H54 (cell line): ENCODE measurements around the gene OBSL1.

ENCODE experiments used
- DNase-seq: peaks from one replicate; pipeline ENCODE4 v3.0.0; 2011; ENCODE audit warnings: low spot score, mixed read lengths; ENCODE audit not compliant: insufficient read length
- FAIRE-seq: peaks from 3 replicates; lab custom pipeline; 2011; peaks lifted over from hg19 to GRCh38; lab: Jason Lieb, UNC
- POLR2A ChIP-seq: IDR thresholded peaks from 2 replicates; pipeline ENCODE4 v1.6.1; 2011; ENCODE audit warnings: low read depth, mild to moderate bottlenecking, low read length

Gene OBSL1

DNA sequence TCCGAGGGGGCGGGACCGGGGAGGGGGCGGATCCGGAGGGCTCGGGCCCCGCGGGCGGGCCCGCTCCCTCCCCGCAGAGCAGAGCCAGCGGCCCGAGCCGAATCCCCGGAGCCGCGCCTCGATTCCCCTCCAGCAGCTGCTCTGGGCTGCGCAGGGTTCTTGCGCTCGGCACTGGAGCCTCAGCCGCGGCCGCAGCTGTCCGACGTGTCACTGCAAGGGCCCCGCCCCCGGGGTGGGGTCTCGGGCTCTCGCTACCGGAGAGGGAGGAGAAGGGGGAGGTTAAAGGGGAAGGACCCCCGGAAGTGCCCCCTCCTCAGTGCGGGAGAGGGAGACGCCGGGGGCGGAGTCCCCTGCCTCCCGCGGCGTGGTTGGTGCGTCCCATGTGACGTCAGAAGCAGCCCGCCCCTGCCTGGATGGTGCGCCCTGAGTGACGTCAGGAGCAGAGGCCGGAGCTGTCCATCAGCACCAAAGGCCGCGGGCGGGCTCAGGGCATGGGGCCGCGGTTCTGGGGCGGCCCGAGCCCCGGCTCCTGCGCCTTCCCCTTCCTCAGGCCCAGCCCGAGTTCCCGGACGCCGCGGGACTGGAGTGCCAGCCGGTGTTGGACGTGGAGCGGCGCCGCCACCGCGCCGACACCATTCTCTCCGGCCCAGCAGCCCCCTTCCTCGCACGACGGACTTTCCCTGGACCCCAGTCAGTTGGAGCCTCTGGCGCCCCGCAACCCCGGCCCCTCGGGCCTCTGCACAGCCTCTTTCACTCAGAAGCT lies 27.6 kb downstream of the OBSL1 start, which contains the start of the genes CHPF and TMEM198:
Gene CHPF (minus strand): TSS at position 214 of the 763 bp plus-strand sequence. CDS start 271 bp downstream, outside the sequence.
Gene TMEM198 (plus strand): TSS at position 433 of the 763 bp plus-strand sequence. CDS start 700 bp downstream, outside the sequence.
- TF ChIP-seq POLR2A, result peak; percentile 42; the same call in 1 of the 2 replicates
- no peak for FAIRE-seq
- peak; percentile 98 for DNase-seq

DNA sequence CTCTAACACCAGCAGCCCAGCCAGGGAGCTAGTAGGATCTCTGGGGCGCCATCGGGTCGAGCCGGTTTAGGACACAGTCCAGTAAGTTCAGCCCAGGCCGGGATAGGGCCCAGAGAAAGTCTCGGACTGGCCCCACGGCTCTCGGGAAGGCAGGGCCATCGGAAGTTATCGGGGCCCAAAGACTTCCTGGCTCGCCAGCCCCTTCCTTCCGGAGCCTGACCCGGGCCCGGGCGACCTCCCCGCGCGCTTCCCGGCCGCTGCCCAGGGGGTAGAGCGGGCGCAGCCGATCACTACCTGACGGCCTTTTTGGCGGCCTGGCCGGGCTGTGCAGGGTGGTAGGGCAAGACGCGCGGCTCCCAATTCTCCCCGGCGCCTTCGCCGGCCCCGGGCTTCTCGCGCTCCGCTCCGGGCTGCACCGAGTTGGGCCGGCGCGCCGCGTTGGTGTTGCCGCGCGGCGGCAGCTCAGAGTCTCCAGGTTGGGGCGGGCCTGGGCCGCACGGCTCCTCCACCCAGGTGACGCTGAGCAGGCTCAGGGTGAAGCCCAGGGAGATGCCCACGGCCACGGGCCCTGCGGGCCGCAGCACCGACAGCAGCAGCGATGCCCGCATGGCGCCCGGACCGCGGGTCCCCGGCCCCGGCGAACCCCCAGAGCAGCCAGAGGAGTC lies 28.3 kb downstream of the OBSL1 start:
- no peak for TF ChIP-seq POLR2A
- no peak for FAIRE-seq
- DNase-seq, result peak; percentile 72

DNA sequence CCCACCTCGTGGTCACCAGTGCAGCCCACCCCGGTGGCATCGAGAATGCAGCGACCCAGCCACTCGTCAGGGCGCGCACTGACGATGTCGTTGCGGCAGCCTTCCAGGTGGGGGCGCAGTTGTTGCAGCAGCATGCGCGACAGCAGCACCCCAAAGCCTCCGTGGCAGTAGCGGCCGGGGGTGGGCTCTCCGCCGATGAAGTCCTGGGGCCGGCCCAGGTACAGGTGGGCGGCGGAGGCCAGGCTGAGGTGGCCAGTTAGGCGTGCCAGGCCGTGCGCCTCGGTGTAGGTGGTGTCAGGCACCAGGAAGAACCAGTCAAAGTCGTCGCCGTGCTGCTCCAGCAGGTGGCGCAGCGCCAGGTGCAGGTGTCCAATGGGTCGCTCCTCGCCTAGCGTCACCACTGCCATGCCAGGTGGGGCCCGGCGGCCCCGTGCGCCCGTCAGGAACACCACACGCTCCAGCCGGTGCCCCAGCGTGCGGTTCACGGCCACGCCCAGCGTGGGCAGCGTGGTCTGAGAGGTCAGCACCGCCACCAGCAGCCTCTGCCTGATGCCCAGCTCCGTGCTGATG lies 29.6 kb downstream of the OBSL1 start:
- FAIRE-seq, result no peak
- no peak for TF ChIP-seq POLR2A
- no peak for DNase-seq

DNA sequence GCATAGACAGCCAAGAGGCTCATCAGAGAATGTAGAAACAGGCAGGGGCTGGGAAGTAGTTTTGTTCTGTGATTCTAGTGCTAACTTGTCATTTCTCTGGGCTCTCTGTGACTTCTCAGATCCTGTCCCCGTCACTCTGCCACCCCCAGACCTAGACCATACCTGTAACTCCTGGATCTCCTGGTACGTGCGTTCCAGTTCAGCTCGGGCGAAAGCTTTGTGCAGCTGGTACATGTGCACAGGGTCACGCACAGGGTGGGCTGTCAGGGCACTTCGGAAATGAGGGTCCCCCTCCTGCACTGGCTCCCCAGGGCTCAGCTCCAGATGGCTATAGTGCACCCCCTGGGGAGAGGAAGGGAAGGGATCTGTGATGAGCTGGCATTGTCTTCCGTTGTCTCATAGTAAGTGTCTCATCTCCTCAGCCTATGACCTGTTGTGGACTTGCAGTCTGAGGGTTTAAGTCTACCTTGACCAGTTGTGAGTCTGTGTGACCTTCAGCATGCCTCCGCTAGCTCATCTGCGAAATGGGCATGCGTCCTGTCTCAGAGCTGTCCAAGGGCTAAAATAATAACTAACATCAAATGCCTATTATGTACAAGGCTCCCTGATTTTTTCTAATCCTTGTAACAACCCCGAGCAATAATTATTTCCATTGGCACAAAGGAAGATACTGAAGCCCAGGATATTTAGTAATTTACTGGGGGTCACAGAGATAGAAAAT lies 30.4 kb downstream of the OBSL1 start:
- TF ChIP-seq POLR2A, result no peak
- DNase-seq (no peak), FAIRE-seq (no peak)

DNA sequence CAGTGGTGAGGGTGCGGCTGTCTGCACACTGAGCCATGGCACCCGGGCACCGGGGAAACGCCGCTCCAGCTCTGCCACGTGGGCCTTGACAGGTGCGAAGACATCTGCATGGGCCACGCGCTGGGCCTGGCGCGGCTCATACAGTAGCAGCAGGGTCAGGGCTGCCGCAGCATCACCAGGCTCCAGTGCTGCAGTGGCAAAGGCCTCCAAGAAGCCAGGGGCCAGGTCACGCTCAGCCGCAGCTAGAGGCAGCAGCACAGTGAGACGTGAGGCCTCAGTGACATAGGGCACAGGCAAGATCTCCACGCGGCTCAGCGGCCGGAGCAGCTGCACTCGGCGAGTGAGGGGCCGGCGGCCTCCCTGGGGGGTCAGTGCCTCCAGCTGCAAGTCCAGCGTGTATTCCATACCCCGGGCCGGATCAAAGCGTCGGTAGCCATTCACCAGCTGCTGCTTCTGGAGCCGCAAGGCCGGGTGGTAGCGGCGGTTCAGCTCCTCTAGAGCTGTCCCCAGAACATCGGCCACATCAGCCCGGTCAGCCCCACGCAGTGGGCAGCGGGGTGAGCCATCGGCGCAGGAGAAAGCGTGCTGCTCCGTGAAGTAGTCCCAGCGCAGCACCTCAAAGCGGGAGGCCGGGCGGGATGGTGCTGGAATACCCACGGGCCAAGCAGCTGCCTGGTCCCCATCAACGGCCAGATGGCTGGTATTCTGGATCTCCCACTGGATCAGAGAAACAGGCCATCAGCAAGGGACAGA lies 31.2 kb downstream of the OBSL1 start:
- no peak for TF ChIP-seq POLR2A
- DNase-seq (no peak), FAIRE-seq (no peak)

DNA sequence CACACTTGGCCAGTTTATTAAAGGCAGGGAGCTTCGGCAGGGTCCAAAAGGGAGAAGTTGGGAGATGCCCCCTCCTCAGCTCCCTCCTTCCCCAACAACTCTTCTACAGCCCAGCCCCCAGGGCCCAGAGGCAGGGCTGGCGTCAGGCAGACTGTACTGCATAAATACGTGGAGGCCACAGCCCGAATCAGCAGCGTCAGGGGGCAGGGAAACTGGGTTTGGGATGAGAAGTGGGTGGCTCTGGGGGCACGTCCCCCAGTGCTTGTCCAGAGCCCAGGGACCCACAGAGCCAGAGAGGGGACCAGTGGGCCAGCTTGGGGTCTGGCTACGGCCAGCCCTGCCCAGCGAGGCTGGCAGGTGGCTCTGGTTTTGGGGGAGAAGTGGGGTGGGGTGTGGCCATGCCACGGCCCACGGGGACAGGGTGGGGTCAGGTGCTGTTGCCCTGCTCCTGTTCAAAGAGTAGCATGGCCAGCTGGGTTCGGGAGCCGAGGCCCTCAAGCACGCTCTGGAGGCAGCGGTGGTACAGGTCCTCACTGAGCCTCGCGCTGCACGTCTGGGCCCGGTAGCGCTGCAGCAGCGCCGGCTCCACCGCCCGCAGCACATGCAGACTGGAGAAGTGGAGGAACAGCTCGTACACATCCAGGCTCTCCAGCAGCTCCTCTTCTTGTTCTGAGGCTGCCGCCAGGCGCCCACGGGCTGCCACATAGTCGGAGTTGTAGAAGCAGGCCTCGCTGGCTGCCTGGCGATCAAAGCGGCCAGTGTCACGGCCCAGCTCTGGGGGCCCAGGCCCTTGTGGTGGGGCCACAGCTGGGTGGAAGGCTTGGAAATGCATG lies 32.2 kb downstream of the OBSL1 start:
- no peak for DNase-seq
- no peak for TF ChIP-seq POLR2A
- FAIRE-seq, result no peak

DNA sequence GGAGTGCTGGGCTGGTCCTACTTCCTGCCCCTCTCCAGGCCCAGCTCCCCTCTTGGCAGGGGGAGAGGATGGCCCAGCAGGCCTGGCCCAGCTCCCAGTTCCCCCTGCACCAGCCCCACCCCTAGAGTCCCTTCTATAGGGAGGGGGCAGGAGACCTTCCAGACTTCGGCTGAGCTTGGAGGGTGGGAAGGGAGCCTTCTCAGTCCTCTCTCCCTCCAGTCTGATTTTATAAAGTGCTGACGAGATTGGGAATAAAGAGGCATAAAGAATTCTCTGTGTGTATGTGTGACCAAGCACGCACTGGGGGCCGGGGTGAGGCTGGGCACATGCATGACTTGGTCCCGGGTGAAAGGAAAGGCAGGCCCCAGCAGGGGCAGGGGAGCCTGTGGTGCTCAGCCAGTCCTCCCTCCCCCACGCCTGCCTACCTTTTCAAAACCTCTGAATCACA lies 32.8 kb downstream of the OBSL1 start:
- DNase-seq, result no peak
- no peak for TF ChIP-seq POLR2A
- no peak for FAIRE-seq

DNA sequence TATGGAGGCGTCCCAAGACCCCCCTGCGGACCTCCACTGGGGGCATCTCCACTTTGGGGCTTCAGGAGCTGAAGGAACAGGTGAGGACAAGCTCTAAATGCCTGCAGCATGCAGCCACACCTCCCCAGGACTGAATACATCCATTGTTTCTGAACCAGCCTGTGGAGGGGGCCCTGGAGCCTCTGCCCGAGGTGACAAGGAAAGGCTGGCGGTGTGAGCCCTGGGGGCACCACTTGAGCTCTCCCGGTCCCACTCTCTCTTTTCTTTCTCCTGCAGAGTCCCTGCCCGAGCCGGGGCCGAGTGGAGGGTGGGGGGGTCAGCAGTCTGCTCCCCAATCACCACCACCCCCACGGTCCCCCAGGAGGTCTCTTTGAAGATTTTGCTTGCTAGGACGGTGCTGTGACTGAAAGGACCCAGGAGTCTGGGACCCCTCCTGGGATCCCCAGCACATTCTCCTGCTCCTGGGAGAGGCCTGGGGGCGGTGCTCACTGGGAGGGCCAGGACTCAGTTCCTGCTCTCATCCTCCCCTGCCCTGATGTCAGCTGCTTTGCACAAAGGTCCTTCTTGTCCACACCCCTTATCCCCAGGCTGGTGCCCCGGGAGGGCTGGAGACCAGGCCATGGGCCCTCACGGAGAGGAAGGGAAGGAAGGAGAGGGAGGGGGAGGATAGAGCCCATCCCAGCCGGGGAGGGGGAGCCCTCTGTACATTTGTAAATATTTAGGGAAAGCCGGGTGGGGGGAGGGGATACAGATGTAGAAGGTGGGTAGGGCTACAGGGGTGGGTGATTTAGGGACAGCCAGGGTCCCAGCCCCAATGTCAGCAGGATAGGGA lies 33.5 kb downstream of the OBSL1 start:
- DNase-seq (no peak), FAIRE-seq (no peak)
- no peak for TF ChIP-seq POLR2A

DNA sequence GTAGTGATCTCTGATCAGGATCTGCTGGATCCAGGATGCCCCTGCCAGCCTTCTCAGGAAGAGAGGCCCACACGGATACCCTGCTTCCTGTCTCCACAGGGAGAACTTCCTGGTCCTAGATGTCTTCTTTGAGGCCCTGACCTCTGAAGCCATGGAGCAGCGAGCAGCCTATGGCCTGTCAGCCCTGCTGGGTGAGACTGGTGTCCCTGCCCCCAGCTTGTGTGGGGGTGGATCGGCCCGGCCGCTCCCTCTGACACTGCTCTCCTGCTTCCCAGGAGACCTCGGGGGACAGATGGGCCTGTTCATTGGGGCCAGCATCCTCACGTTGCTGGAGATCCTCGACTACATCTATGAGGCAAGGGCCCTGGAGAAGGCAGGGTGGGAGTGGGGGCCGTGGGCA lies 34.4 kb downstream of the OBSL1 start:
- DNase-seq (no peak), FAIRE-seq (no peak)
- no peak for TF ChIP-seq POLR2A

DNA sequence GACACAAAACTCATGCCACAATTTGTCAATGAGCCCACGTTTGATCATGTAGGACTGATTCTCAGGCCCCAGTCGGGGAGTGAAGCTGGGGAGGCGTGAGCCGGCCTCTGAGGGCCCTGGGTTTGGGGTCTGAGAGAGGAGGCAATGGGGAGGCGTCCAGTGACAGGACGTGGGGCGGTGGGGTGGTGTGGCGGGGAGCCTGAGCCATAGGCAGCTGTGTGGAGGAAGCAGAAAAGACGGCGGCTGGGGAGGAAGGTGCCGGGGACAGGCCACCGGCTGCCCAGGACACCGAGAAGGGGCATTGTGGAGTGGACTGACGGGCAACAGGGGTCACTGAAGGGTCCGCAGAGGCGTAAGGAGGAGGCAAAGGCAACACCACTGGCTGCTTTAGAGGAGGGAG lies 34.9 kb downstream of the OBSL1 start:
- TF ChIP-seq POLR2A, result no peak
- FAIRE-seq (no peak), DNase-seq (no peak)

DNA sequence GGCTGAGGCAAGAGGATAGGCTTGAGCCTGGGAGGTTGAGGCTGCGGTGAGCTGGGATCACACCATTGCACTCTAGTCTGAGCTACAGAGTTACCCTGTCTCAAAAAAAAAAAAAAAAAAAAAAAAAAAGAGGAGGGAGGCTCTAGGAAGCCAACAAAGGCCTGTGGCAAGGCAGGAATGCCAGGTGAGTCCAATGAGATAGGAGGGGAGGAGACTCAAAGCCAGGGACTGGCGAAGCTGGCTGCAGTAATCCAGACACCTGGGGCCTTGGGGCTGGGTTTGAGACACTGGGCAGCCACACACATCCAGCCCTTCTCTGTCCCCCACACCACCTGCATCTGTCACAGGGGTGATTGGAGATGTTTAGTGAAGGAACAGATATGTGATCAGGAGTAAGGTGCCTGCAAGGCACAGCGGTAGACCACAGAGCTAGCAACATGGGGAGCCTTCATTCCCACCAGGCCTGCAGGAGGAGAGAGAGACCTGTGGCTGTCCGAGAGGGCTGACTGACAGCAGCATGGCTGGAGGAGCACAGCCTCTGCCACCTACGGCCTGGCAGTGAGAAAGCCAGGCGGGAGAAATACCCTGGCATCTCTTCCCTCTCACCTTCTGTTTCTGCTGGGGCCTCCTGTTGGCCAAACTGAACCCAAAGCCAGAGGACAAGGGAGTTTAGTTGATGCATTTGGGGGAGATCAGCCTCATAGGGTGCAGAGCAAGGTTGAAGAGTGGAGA lies 37.2 kb downstream of the OBSL1 start:
- FAIRE-seq, result no peak
- TF ChIP-seq POLR2A, result no peak
- no peak for DNase-seq

DNA sequence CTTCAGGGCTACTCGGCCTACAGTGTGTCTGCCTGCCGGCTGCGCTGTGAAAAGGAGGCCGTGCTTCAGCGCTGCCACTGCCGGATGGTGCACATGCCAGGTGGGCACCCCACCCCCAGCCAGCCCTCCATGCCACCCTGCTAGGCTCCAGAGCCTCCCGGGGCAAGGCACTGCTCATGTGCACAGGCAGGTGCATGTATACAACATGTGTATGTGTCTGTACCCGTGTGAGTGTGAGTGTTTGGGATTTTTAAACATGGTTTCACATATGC lies 39.0 kb downstream of the OBSL1 start:
- DNase-seq (no peak), FAIRE-seq (no peak)
- no peak for TF ChIP-seq POLR2A
